ENCODE measurements around the gene ARX.

DNA sequence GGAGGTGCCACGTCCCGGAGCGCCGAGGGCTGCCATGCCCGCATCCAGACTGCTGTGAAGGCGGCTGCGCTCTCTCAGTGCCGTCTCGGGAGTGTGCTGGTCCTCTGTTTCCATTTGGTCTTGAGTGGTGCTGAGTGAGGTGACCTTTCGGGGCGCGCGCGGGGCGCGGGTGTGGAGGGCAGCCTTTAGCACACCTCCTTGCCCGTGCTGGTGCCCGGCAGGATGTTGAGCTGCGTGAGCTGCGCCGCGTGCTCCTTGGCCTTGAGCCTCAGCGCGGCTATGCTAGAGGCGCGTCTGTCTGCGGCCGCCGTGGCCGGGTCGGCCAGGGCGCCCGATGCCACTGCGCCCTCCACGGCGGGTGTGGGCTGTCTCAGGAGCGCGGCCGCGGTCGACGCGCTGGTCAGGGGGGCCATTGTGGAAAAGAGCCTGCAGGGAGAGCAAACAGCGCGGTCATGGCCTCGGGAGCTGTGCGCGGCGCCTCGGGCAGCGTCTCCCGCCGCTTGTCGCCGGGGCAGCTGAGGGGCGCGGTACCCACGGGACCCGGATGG lies 11.2 kb downstream of the ARX start:
- TF ChIP-seq POLR2A (IDR thresholded peaks at IDR 0.05; ENCODE audit: low read depth, low read length) (no peak), POLR2AphosphoS5 (IDR thresholded peaks at IDR 0.05; ENCODE audit: low read depth, low read length) (no peak)
